GM18867 (cell line): ENCODE measurements around the gene ZC3H7B.

Experiments used
- ATAC-seq: cut with Tn5 transposase; IDR thresholded peaks from one replicate; pipeline ENCODE4 v1.9.1; 2021; ENCODE audit warnings: mild to moderate bottlenecking, moderate library complexity; ENCODE audit not compliant: unreplicated experiment

Gene ZC3H7B

DNA sequence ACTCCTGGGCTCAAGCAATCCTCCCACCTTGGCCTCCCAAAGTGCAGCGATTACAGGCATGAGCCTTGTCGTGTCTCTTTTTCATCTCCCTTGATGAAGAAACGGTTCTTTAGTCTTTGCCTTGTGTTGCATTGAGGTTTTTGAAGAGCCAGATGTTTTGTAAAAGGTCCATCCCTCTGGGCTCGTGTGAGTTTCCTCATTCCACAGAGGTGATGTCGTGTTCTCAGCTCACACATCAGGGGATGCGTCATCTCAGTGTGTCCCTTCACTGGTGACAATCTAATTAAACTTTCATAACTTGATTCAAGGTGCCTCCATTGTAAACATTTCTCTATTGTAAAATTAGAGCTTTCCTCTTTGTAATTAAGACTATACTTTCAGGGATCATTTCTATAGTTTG is 50.7 kb downstream of the ZC3H7B start:
- no peak for ATAC-seq

DNA sequence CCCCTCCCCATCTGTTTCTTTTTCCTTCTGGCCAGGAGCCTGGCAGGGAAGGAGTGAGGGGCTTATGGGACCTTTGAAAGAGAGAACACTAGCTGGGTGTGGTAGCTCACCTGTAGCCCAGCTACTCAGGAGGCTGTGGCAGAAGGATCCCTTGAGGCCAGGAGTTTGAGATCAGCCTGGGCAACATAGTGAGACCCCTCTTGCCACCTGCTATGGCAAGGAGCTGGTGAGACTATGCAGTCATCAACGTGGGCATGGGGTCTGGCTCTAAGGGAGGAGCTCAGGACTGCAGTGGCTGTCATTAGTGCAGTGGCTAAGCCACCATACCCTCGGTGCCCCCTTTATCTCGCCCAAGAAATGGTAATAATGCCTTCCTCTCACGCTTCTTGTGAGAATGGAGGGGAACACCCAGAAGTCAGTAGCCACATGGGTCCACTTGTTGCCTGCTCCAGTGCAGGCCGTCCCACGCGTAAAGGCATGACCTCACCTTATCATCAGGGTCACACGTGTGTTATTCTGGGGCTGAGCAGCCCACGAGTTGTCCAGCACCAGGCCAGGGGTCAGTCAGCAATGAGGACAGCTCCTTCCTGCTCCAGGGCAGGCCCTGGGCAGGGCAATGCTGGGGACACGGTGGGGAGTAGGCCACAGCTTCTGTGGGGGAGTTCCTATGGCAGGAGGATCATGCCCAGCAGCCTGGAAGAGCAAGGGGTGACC is 52.7 kb downstream of the ZC3H7B start:
- ATAC-seq: no peak

DNA sequence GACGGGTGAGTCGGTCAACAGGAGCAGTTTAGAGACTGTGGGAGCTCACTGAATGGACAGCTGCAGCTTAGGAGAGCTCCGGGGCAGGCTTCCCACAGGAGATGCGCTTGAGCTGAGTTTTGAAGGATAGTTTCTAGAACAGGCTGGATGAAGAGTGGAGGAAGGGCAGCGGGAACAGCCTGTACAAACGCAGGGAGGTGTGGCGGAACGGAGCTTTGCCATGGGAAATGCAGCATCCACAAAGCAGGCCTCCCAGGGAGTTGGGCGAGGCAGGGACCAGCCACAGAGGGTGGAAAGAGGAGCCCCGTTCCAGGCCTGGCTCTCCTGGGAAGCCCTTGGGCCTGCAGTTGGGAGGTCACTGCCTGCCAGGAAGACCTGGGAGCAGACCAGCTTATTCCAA is 53.7 kb downstream of the ZC3H7B start:
- no peak for ATAC-seq

DNA sequence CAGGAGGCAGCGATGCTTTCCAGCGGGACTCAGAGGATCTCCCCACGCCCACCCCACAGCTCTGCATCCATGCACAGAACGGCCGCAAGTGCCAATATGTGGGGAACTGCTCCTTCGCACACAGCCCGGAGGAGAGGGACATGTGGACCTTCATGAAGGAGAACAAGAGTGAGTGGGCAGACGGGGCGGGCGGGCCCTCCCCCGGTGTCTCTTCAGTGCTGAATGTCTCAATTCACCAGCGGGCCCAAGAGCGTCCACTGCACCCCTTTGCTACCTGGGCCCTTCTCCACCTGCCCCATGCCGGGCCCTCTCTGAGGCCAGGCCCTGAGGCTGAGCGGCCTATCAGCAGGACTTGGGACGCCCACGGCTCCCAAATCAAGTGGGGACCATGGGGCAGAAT is 54.6 kb downstream of the ZC3H7B start:
- no peak for ATAC-seq

DNA sequence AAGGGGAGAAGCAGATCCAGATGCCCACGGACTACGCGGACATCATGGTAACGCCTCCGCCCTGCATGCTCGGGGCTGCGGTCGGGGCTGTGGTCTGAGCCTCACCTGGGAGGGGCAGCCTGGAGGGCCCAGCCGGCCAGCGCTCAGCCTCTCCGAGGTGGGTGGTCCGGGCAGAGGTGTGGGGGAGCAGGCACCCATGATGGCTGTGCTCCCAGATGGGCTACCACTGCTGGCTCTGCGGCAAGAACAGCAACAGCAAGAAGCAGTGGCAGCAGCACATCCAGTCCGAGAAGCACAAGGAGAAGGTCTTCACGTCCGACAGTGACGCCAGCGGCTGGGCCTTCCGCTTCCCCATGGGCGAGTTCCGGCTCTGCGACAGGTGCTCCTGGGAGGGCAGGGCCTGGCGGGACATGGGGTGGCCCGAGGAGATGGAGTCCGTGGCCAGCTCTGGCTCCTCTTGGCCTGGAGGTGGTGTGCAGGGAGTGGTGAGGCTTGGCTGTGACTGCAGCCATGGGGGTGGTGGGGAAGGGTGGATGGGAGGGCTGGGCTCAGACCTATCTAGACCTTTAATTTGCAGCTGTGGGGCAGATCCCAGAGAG is 55.2 kb downstream of the ZC3H7B start:
- no peak for ATAC-seq

DNA sequence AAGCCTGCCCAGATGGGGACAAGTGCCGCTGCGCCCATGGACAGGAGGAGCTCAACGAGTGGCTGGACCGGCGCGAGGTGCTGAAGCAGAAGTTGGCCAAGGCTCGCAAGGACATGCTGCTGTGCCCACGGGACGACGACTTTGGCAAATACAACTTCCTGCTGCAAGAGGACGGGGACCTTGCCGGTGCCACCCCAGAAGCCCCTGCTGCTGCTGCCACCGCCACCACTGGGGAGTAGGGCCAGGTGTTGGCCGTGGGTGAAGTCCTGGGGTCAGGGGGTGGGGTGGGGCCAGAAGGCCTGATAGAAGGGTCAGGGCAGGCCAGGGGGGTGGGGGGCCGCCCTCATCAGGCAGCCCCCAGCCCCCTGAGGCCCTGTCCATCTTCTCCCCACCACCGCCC is 55.9 kb downstream of the ZC3H7B start:
- ATAC-seq: no peak

DNA sequence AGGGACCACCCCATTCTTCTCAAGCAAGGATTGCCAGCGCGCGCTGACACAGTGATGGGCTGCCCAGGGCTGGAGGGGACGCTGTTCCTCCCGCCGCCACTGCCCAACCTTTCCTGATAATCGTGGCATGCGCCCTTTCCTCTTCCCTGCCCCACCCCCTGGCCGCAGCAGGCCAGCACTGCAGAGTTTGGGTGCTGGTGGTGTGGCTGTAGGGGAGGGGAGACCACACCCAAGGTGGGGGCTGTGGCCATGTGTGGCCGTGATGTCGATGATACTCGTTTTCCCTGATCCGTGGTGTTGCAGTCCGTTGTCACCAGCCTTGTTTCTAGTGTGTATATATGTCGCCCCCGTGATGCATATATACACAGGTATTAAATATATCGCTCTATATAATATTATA is 57.6 kb downstream of the ZC3H7B start:
- no peak for ATAC-seq

DNA sequence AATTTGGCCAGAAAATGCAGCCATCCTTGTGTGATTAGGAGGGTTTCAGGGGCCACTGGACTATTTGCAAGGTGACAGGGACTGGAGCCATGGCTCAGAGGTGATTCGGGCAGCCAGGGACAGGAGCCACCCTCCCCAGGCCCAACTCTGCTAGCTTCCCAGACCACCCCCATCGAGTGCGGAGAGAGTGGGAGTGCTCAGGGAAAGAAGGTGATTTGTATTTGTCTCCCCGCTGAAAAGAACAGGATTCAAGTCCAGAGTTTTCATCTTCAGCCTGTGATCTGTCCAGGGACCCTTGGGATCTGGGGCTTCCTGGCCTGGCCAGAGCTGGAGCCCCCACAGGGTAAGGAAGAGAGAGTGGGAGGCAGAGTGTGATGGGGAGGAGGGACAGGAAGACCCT is 58.1 kb downstream of the ZC3H7B start:
- ATAC-seq: no peak

DNA sequence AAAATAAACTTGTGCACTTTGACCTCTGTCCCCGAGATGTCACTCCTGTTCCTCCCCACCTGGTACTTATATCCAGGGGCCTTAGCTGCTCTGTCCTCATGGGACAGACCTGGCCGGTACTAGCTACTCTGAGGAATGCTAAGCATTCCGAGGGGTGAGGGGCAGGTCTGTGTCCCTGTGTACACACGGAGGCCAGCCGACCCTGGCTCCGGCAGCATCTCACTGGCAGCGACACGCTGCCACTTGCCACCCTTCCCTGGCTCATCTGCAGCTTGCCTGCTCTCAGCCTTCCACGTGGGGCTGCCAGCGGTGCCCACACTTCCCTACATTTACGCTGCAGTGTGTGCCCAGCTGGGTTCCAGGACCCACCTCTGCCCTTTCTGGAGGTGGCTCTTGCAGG is 58.8 kb downstream of the ZC3H7B start:
- no peak for ATAC-seq

DNA sequence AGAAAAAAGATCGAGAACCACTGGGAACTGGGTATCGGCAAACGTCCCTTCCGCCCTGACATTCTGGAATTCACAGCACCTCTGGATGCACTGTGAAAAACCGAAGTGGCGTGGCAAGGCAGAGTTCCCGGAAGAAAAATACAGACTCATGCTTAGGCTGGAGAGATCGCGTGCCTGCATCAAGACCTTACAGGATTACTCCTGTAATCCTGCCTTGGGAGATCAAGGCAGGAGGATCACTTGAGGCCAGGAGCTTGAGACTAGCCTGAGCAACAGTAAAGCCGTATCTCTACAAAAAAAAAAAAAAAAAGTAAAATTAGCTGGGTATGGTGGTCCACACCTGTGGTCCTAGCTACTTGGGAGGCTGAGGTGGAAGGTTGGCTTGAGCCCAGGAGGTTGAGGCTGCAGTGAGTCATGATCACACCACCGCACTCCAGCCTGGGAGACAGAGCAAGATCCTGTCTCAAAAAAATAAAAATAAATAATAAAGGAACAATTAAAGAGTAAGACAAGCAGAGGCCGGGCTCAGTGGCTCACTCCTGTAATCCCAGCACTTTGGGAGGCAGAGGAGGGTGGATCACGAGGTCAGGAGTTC is 60.5 kb downstream of the ZC3H7B start:
- ATAC-seq: no peak

DNA sequence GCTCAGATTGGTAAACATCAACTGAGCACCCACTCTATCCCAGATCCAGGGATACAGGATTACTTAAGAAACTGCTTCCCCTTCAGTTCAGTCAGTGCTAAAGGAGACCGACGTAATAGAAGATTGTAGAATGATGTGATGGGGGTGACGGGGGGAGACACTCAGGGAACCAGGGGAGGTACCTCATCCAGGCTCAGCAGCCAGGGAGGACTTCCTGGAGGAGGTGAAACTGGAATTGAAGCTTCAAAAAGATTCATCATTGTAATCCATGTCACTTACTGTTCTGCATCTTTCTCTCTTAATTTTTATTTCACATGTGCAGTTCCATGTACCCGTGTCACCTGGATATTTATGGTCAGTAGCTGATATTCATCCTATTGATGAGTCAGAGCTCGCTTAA is 61.3 kb downstream of the ZC3H7B start:
- no peak for ATAC-seq

DNA sequence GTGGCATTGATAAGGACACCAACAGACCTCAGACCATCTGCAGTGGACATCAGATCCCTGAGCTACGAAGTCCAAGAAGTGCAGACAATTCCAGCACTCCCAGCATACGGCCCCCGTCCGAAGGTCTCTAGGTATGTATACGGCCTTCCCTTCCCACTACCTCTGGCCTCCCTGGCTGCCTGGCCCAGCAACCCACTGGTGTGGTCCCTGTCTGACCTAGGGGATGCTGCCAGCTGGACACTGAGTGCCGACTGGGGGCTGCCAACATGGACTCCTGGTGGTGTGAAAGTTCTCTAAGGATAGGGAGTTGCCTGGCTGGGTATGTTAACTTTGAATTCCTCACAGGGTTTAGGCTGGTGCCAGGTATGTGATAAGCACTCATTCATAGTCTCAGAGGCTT is 62.9 kb downstream of the ZC3H7B start:
- no peak for ATAC-seq

DNA sequence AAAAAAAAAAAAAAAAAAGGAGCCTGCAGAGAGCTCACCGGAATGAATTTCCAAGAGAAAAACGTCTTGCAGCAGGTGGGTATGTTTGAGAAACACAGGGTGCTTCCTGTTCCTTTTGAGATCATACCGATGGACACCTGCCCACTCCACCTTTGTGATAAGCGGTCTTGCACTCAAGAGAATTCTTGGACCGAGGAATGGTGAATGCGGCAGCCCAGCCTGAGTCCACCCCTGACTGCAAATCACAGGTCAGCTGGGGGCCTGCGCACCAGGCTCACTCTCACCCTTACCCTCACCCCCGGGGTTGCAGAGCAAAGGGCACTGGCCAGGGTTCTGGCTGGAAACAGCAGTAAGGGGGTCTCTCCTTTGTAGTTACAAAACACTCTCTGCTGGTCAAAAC is 63.6 kb downstream of the ZC3H7B start:
- no peak for ATAC-seq

DNA sequence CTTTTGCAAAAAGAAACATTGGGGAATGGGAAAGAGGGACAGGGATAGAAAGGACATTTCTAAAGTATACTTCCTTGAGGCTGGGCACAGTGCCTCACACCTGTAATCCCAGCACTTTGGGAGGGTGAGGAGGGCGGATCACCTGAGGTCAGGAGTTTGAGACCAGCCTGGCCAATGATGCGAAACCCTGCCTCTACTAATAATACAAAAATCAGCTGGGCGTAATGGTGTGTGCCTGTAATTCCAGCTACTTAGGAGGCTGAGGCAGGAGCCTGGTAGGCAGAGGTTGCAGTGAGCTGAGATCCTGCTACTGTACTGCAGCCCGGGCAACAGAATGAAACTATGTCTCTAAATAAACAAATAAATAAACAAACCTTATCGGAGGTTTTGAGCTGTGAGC is 64.1 kb downstream of the ZC3H7B start:
- no peak for ATAC-seq

DNA sequence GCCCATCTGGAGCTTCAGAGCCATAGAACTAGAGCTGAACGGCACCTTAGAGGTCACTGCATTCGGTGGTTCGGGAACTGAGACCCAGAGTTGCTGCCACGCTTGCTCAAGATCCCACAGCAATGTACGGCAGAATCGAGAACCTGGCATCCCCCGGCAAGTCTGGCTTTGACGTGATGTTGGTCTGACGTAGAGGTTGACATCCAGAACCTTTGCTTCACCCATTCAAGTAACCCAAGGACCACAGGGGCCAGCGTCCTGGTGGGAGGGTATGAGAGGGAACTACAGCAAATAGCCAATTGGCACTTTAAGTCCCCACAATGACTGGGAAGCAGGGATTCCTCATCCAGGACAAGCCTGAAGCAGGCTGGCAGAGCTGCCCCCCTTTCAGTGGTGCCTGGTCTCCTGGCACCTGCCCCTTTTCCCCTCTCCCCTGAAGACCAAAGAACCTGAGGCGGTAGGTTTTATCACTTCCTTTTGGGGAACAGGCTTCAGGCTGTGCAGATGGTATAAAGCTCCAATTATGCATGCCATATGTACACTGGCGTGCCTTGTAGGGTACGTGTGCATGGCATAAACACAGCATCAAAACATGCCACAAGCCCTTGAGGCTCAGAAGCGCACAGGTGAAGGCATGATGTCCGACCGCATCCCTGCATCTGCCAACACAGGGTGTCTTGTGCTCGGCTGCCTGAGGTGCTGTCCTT is 65.2 kb downstream of the ZC3H7B start:
- no peak for ATAC-seq

DNA sequence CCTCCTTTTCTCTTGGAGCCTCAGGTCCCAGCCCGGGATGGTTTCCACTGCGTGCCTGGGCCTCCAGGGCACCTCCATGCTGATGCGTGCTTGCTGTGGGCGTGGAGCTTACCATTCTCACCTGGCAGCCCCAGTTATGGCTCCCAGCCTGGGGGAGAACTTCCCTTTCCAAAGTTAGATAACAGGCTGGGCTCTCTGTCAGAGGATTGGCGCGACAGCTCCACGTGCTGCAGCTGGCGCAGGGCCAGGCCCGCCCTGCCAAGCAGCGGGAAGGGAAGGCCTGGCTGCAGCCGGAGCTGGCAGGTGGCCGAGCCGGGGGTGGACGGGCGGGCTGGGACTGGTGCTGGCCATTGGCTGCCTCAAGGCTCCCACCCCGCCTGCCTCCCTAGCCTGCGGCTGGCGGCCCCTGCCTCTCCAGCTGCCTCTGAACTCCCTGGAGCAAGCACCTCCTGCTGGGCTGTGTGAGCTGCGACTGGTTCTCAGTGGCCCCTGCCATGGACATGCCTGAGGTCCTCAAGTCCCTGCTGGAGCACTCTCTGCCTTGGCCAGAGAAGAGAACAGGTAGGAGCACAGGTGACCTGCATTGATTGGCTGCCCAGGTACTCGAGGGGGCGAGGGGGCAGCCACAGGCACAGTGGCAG is 65.8 kb downstream of the ZC3H7B start:
- no peak for ATAC-seq

DNA sequence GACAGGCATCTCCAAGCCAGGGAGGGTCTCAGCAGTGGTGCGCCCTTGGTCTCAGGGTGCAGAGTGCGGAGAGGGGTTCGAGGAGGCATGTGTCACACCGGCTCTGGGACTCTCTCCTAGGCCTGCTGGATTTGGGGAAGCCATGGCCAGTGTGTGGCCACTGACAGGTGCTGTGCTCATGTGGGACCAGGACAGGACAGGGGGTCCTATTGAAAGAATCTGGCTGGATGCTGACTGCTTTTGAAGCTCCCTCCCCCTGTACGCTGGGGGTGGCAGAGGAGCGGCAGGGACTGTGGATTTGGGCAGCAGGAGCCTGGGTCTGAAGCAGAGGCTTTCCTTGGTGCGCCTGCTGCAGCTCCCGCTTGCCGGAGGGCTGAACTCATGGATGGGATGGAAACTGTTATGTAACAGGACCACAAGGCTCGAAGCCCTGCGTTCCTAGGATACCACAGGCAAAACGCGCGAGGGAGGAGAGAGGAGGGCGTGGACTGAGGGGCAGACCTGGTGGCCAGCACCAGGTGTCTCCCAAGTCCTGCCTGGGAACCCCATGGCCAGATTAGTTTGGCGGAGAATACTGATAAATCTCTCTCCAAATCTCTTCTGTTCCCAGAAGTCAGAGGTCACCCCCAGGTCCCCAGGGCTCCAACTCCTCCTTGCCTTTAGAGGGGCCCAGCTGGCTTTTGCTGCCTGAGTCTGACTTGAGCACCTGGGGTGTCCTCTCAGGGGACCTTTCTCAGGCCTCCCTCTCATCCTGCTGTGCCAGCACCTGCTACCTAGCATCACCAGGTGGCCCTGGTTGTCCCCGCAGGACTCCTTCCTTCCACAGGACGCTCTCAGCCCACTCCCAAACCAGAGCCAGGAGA is 66.6 kb downstream of the ZC3H7B start:
- ATAC-seq: no peak

DNA sequence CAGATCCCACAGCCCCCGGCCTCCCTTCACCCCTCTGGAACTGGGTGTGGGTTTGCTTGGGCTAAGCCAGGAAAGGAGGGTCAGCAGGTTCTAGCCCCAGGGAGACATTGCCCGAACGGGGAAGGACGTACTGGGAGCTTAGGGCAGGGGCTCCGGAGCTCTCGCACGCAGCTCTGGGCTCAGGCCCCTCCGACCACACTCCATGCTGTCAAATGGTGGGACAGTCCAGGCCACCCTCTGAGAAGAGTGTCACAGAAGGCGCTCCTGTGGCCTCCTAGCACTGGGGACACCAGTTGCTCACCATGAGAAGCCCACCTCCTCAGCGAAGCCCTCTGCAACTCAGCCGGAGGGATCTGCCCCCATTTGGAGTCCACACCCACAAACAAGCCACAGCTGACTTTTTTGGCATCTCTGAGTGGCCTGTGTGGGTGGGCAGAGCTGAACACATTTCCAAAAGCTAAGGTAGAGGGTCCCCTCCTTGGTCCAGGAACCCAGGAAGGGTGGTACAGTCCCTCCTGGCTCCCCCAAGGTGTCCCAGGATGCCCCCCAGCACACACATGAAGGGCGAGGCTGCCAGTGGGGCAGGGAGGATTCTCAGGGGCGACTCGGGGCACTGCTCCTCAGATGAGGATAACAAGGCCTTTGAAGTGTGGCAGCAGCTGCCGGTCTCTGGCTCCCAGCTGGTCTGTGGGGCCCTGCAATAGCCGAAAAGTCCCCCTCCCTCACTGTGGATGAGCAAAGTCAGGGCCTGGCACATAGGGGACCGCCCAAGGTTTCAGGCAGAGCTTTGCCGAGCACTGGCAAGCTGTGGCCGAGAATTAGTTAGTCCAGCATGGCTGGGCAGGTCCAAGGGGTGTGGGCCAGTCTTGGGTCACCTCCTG is 67.5 kb downstream of the ZC3H7B start:
- ATAC-seq: no peak

DNA sequence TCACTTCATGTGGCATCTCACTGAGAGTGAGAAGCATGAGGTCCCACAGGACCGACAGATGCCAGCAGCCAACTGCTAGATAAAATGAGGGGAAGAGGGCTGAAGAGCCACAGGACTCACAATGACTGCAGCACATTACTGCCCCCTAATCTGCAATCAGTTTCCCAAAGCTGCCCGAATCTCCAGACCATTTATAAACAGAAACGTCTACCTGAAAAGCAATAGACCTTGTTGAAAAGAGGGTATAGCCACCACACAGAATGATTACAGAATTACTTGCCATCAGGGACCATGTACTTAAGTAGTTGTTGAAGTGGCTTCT is 68.1 kb downstream of the ZC3H7B start:
- ATAC-seq: no peak

DNA sequence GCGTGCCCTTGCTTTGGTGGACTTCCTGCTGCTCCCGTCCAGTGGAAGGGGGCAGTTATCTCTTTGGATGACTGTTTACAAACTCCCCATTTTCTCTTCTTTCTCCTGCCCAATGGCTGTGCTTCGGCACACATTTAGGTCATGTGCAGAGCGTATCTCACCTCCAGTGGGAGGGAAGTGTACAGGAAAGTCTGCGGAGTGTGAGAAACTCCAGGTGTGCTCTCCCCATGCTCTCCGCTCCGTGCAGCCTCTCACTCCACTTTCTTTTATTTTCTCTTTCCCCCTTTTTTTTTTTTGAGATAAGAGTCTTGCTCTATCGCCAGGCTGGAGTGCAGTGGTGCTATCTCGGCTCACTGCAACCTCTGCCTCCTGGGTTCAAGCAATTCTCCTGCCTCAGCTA is 68.5 kb downstream of the ZC3H7B start:
- ATAC-seq: no peak
